Measurements from ENCODE around the gene HMGB4.

The HMGB4 gene

DNA sequence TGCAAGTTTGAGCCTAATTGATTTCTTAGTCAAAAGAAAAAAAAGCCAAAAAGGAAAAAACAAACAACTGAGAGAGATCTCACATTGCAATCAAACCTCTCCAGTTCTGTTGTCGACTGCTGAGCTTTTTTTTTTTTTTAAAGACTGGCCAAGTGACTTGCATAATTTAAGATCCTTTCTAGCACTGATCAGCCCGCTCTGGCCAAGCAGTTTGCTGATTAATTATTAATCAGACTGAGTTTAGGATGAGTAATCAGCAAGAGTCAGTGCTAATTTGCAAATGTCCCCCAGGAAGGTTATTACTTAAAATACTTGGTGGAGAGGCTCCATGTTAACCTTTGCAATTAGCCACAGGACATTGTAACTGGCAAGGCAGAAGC is 39.3 kb downstream of the HMGB4 start:
- DNase-seq (ENCODE audit: low read depth in 1 of 2, low spot score in 1 of 2): no peak
- no peak for TF ChIP-seq POLR2AphosphoS5 (IDR thresholded peaks at IDR 0.05; ENCODE audit: low read depth)
- TF ChIP-seq, protein P1, sequence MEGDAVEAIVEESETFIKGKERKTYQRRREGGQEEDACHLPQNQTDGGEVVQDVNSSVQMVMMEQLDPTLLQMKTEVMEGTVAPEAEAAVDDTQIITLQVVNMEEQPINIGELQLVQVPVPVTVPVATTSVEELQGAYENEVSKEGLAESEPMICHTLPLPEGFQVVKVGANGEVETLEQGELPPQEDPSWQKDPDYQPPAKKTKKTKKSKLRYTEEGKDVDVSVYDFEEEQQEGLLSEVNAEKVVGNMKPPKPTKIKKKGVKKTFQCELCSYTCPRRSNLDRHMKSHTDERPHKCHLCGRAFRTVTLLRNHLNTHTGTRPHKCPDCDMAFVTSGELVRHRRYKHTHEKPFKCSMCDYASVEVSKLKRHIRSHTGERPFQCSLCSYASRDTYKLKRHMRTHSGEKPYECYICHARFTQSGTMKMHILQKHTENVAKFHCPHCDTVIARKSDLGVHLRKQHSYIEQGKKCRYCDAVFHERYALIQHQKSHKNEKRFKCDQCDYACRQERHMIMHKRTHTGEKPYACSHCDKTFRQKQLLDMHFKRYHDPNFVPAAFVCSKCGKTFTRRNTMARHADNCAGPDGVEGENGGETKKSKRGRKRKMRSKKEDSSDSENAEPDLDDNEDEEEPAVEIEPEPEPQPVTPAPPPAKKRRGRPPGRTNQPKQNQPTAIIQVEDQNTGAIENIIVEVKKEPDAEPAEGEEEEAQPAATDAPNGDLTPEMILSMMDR (IDR thresholded peaks at IDR 0.05; ENCODE audit: insufficient read depth, low read length): no peak
- TF ChIP-seq, protein P2, sequence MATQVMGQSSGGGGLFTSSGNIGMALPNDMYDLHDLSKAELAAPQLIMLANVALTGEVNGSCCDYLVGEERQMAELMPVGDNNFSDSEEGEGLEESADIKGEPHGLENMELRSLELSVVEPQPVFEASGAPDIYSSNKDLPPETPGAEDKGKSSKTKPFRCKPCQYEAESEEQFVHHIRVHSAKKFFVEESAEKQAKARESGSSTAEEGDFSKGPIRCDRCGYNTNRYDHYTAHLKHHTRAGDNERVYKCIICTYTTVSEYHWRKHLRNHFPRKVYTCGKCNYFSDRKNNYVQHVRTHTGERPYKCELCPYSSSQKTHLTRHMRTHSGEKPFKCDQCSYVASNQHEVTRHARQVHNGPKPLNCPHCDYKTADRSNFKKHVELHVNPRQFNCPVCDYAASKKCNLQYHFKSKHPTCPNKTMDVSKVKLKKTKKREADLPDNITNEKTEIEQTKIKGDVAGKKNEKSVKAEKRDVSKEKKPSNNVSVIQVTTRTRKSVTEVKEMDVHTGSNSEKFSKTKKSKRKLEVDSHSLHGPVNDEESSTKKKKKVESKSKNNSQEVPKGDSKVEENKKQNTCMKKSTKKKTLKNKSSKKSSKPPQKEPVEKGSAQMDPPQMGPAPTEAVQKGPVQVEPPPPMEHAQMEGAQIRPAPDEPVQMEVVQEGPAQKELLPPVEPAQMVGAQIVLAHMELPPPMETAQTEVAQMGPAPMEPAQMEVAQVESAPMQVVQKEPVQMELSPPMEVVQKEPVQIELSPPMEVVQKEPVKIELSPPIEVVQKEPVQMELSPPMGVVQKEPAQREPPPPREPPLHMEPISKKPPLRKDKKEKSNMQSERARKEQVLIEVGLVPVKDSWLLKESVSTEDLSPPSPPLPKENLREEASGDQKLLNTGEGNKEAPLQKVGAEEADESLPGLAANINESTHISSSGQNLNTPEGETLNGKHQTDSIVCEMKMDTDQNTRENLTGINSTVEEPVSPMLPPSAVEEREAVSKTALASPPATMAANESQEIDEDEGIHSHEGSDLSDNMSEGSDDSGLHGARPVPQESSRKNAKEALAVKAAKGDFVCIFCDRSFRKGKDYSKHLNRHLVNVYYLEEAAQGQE (IDR thresholded peaks at IDR 0.05; ENCODE audit: insufficient replicate concordance, low read depth): no peak
- TF ChIP-seq GABPA (IDR thresholded peaks at IDR 0.05; ENCODE audit: low read depth): no peak
- no peak for TF ChIP-seq SPI1 (IDR thresholded peaks at IDR 0.05; ENCODE audit: borderline replicate concordance, low read depth)
- H3K4me3 ChIP-seq (replicated peaks; ENCODE audit: insufficient read depth, low read length): no peak overlapping the region
- H3K27me3 ChIP-seq (ENCODE audit: insufficient read depth, poor library complexity, severe bottlenecking): peaks cover 2% of the 10 kb centered on the region
- H3K27ac ChIP-seq (replicated peaks): no peak overlapping the region

DNA sequence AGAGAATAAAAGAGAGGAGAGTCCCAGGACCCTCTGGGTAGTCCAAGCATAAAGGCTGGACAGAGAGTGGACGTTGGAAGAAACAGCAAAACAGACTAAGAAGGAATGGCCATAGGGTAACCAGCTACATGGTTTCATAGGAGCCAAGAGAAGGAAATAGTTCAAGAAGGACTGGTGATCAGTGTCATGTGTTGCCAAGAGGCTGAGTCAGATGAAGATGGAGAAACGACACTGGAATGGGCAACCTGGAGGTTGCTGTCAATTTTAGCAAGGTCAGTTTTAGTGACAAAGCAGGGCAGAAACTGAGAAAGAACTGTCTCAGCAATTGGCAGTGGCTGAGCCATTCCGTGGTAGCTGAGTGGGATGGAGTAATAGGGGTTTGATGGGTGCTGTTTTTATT is 41.4 kb downstream of the HMGB4 start:
- no peak overlapping the region for H3K27ac ChIP-seq (replicated peaks)
- H3K27me3 ChIP-seq (ENCODE audit: insufficient read depth, poor library complexity, severe bottlenecking): peaks cover 2% of the 10 kb centered on the region
- no peak for DNase-seq (ENCODE audit: low read depth in 1 of 2, low spot score in 1 of 2)
- TF ChIP-seq POLR2AphosphoS5 (IDR thresholded peaks at IDR 0.05; ENCODE audit: low read depth) (no peak), GABPA (IDR thresholded peaks at IDR 0.05; ENCODE audit: low read depth) (no peak), SPI1 (IDR thresholded peaks at IDR 0.05; ENCODE audit: borderline replicate concordance, low read depth) (no peak)
- TF ChIP-seq, protein P2 (IDR thresholded peaks at IDR 0.05; ENCODE audit: insufficient replicate concordance, low read depth): no peak
- TF ChIP-seq, protein P1 (IDR thresholded peaks at IDR 0.05; ENCODE audit: insufficient read depth, low read length): no peak
- H3K4me3 ChIP-seq (replicated peaks; ENCODE audit: insufficient read depth, low read length): no peak overlapping the region

DNA sequence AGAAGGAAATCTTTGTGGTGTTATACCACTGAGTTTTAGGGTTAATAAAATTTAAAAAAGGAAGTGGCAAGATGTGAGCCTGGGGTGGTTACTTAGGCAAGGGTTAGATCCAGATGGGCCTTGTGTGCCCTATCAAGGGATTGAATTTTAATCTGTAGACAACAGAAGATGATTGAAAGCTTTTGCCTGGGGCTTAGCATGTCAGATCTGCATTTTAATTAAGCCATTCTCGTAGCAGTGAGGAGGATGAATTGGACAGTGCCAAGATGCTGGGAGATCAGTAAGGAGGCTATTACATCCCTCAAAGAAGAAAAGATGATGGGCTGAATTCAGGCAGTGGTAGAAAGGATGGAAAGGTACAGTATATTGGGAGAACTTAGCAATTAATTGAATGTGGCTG is 42.3 kb downstream of the HMGB4 start:
- TF ChIP-seq SPI1 (IDR thresholded peaks at IDR 0.05; ENCODE audit: borderline replicate concordance, low read depth): no peak
- TF ChIP-seq, protein P1 (IDR thresholded peaks at IDR 0.05; ENCODE audit: insufficient read depth, low read length): no peak
- no peak for TF ChIP-seq POLR2AphosphoS5 (IDR thresholded peaks at IDR 0.05; ENCODE audit: low read depth)
- no peak for TF ChIP-seq GABPA (IDR thresholded peaks at IDR 0.05; ENCODE audit: low read depth)
- TF ChIP-seq, protein P2 (IDR thresholded peaks at IDR 0.05; ENCODE audit: insufficient replicate concordance, low read depth): no peak
- Histone ChIP-seq H3K4me3 (replicated peaks; ENCODE audit: insufficient read depth, low read length) (no peak overlapping the region), H3K27me3 (ENCODE audit: insufficient read depth, poor library complexity, severe bottlenecking) (peaks cover 4% of the 10 kb centered on the region), H3K27ac (replicated peaks) (no peak overlapping the region)
- DNase-seq (ENCODE audit: low read depth in 1 of 2, low spot score in 1 of 2): no peak
